Mesenchymal stem cell (in vitro differentiated cells and primary cell): ENCODE measurements around the gene METTL13.

Source experiments
- DNase-seq: peaks from one replicate; pipeline ENCODE4 v3.0.0-alpha.2; 2013
- H2AFZ ChIP-seq: one replicate; pipeline ENCODE4 v1.6.1; 2013; ENCODE audit warnings: low read depth, mild to moderate bottlenecking, control low read depth, inconsistent platforms, low read length, moderate library complexity
- H2AK5ac ChIP-seq: 2 replicates; pipeline ENCODE4 v1.6.1; 2013; ENCODE audit warnings: low read length, moderate library complexity, mild to moderate bottlenecking, inconsistent platforms; ENCODE audit not compliant: severe bottlenecking
- H2BK120ac ChIP-seq: one replicate; pipeline ENCODE4 v1.6.1; 2013; ENCODE audit warnings: low read depth, mild to moderate bottlenecking, inconsistent platforms, low read length, moderate library complexity
- H2BK12ac ChIP-seq, 2 experiments: one replicate each; pipeline ENCODE4 v1.6.1; 2013; ENCODE audit warnings: inconsistent platforms in 2 of 2, low read length in 2 of 2, mild to moderate bottlenecking in 2 of 2, moderate library complexity in 2 of 2, control low read depth in 1 of 2
- H2BK15ac ChIP-seq: one replicate; pipeline ENCODE4 v1.6.1; 2013; ENCODE audit warnings: mild to moderate bottlenecking, low read depth, inconsistent platforms; ENCODE audit not compliant: poor library complexity, severe bottlenecking
- H2BK5ac ChIP-seq: 2 replicates; pipeline ENCODE4 v1.6.1; 2013; ENCODE audit warnings: low read depth, mild to moderate bottlenecking, low read length, control low read depth, inconsistent platforms; ENCODE audit not compliant: poor library complexity, severe bottlenecking
- H3K14ac ChIP-seq, 2 experiments: one replicate each; pipeline ENCODE4 v1.6.1; 2013; ENCODE audit warnings: inconsistent platforms in 2 of 2, low read length in 2 of 2, control low read depth in 1 of 2, mild to moderate bottlenecking in 1 of 2, moderate library complexity in 1 of 2
- H3K18ac ChIP-seq, 2 experiments: one replicate each; pipeline ENCODE4 v1.6.1; 2013; ENCODE audit warnings: inconsistent platforms in 2 of 2, low read length in 2 of 2, control low read depth in 1 of 2, low read depth in 1 of 2, mild to moderate bottlenecking in 1 of 2
- H3K23ac ChIP-seq, 2 experiments: one replicate each; pipeline ENCODE4 v1.6.1; 2013; ENCODE audit warnings: inconsistent platforms in 2 of 2, low read length in 2 of 2, mild to moderate bottlenecking in 2 of 2, moderate library complexity in 2 of 2, control low read depth in 1 of 2
- H3K27ac ChIP-seq: 2 replicates; pipeline ENCODE4 v1.5.1; 2013; ENCODE audit warnings: mild to moderate bottlenecking, moderate library complexity, low read length, control low read depth, inconsistent platforms; ENCODE audit not compliant: poor library complexity, severe bottlenecking
- H3K27me3 ChIP-seq, 2 experiments: 2 replicates each; pipeline versions ENCODE4 v1.6.1 to v1.7.0; 2013; ENCODE audit warnings: low read length in 2 of 2, mild to moderate bottlenecking in 2 of 2, moderate library complexity in 2 of 2, control low read depth in 1 of 2, inconsistent platforms in 1 of 2; ENCODE audit not compliant: control insufficient read depth in 1 of 2, insufficient read depth in 1 of 2
- H3K36me3 ChIP-seq, 2 experiments: 2 replicates each; pipeline versions ENCODE4 v1.6.1 to v1.7.0; 2013; ENCODE audit warnings: low read length in 2 of 2, control low read depth in 1 of 2, inconsistent platforms in 1 of 2, low read depth in 1 of 2, mild to moderate bottlenecking in 1 of 2; ENCODE audit not compliant: insufficient read depth in 2 of 2, control insufficient read depth in 1 of 2
- H3K4ac ChIP-seq, 2 experiments: one replicate each; pipeline ENCODE4 v1.6.1; 2013; ENCODE audit warnings: inconsistent platforms in 2 of 2, low read length in 2 of 2, mild to moderate bottlenecking in 2 of 2, moderate library complexity in 2 of 2, control low read depth in 1 of 2, low read depth in 1 of 2
- H3K4me1 ChIP-seq: 2 replicates; pipeline ENCODE4 v1.6.1; 2013; ENCODE audit warnings: low read depth, low read length, control low read depth; ENCODE audit not compliant: control insufficient read depth, insufficient read depth
- H3K4me2 ChIP-seq: 2 replicates; pipeline ENCODE4 v1.6.1; 2013; ENCODE audit warnings: low read length, mild to moderate bottlenecking, inconsistent platforms; ENCODE audit not compliant: poor library complexity, severe bottlenecking
- H3K4me3 ChIP-seq, 2 experiments: 2 replicates each; pipeline versions ENCODE4 v1.5.1 to v1.7.0; 2013; ENCODE audit warnings: low read length in 2 of 2, mild to moderate bottlenecking in 2 of 2, control low read depth in 1 of 2, low read depth in 1 of 2; ENCODE audit not compliant: insufficient read depth in 1 of 2
- H3K79me1 ChIP-seq: replicated peaks from 2 replicates; pipeline ENCODE4 v1.6.1; 2013; ENCODE audit warnings: mild to moderate bottlenecking, control low read depth, low read length, inconsistent platforms; ENCODE audit not compliant: poor library complexity, severe bottlenecking
- H3K9ac ChIP-seq: 2 replicates; pipeline ENCODE4 v1.7.0; 2013; ENCODE audit warnings: mild to moderate bottlenecking, low read length, moderate library complexity
- H3K9me3 ChIP-seq: 2 replicates; pipeline ENCODE4 v1.7.0; 2013; ENCODE audit warnings: mild to moderate bottlenecking, low read length; ENCODE audit not compliant: control insufficient read depth
- H4K8ac ChIP-seq: one replicate; pipeline ENCODE4 v1.6.1; 2013; ENCODE audit warnings: inconsistent platforms, mild to moderate bottlenecking, low read length, moderate library complexity
- H4K91ac ChIP-seq: one replicate; pipeline ENCODE4 v1.6.1; 2013; ENCODE audit warnings: mild to moderate bottlenecking, low read length, inconsistent platforms
- WGBS: methylation state at CpG from one replicate; pipeline ENCODE4 v1.1.7; 2013; ENCODE audit warnings: mixed read lengths; 5-methylcytosine and 5-hydroxymethylcytosine counted together

Gene METTL13

GRCh38 chr1:171828794-171829193, 47.3 kb downstream of the METTL13 start:
- H3K4me3 ChIP-seq: no peak overlapping the region
- no peaks in the 10 kb centered on the region for H3K79me1 ChIP-seq
- no peaks in the 10 kb centered on the region for H3K4me1 ChIP-seq
- no peak overlapping the region for H3K27ac ChIP-seq
- H3K9me3 ChIP-seq: peaks cover 8% of the 10 kb centered on the region
- no peak overlapping the region for H2BK5ac ChIP-seq
- H2AK5ac ChIP-seq: no peak overlapping the region
- DNase-seq: no peak
- H3K36me3 ChIP-seq: no peaks in the 10 kb centered on the region
- no peaks in the 10 kb centered on the region for H3K27me3 ChIP-seq
- 93% methylated on average over 11 of the region's 11 CpGs for WGBS
- H3K4me2 ChIP-seq: no peak overlapping the region
- H4K8ac ChIP-seq: no peak overlapping the region
- no peak overlapping the region for H2BK120ac ChIP-seq
- no peak overlapping the region for H2AFZ ChIP-seq
- no peak overlapping the region for H2BK15ac ChIP-seq
- H3K18ac ChIP-seq: no peak overlapping the region
- no peak overlapping the region for H3K4ac ChIP-seq
- no peak overlapping the region for H3K9ac ChIP-seq
- no peak overlapping the region for H3K14ac ChIP-seq
- H2BK12ac ChIP-seq: no peak overlapping the region
- H3K23ac ChIP-seq: no peak overlapping the region
- H4K91ac ChIP-seq: no peak overlapping the region

DNA sequence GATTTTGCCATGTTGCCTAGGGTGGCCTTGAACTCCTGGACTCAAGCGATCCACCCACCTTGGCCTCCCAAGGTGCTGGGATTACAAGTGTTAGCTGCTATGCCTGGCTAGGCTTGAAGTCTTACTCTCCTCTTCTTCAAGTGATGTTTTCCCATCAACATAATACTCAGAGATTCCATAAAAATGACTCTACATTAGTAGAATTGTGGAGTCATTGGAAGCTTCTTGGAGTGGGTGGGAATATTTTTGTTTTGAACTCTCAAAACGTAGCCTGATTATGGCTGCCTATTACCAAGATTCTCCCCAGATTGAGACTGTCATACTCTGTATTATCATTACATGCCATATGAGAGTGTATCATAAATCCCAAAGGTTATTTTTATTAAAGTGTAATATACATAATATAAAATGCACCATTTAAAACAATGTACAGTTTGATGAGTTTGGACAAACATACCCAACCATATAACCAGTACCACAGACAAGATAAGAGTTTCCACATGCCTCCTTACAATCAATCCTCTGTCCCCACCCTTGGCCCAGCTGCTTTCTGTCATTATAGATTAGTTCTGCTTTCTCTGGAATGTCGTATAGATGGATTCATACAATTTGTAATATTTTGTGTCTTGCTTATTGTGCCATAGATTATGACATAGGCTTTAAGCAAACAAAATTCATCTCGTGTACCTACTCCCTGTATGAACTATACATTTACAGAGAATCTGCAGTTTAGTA, 51.8 kb downstream of the METTL13 start:
- Histone ChIP-seq H3K4ac (no peak overlapping the region), H2BK12ac (no peak overlapping the region), H3K18ac (no peak overlapping the region), H3K27me3 (no peaks in the 10 kb centered on the region), H3K14ac (no peak overlapping the region), H2BK15ac (no peak overlapping the region), H3K27ac (no peak overlapping the region), H3K4me1 (no peaks in the 10 kb centered on the region), H2BK5ac (no peak overlapping the region), H3K23ac (no peak overlapping the region), H4K8ac (no peak overlapping the region), H2AFZ (no peak overlapping the region), H3K4me3 (no peak overlapping the region), H2BK120ac (no peak overlapping the region), H3K36me3 (no peaks in the 10 kb centered on the region), H3K9me3 (no peaks in the 10 kb centered on the region), H2AK5ac (no peak overlapping the region), H3K9ac (no peak overlapping the region), H4K91ac (no peak overlapping the region), H3K79me1 (no peaks in the 10 kb centered on the region), H3K4me2 (no peak overlapping the region)
- WGBS: no CpG with 5 or more reads among the region's 4 CpGs
- DNase-seq: no peak

GRCh38 chr1:171834821-171835220, 53.4 kb downstream of the METTL13 start:
- Histone ChIP-seq H2AK5ac (no peak overlapping the region), H2BK120ac (no peak overlapping the region), H3K14ac (no peak overlapping the region), H3K4me2 (no peak overlapping the region), H3K4me3 (no peak overlapping the region), H4K8ac (no peak overlapping the region), H3K18ac (no peak overlapping the region), H2AFZ (no peak overlapping the region), H3K36me3 (no peaks in the 10 kb centered on the region), H3K79me1 (no peaks in the 10 kb centered on the region), H4K91ac (no peak overlapping the region), H3K4ac (no peak overlapping the region), H3K9ac (no peak overlapping the region), H2BK5ac (no peak overlapping the region), H3K23ac (no peak overlapping the region), H2BK15ac (no peak overlapping the region), H3K27me3 (peaks cover 0 to 5% of the 10 kb centered on the region in 2 experiments), H3K4me1 (no peaks in the 10 kb centered on the region), H2BK12ac (no peak overlapping the region), H3K9me3 (no peaks in the 10 kb centered on the region), H3K27ac (no peak overlapping the region)
- no peak for DNase-seq
- 80% methylated on average over 2 of the region's 2 CpGs for WGBS

DNA sequence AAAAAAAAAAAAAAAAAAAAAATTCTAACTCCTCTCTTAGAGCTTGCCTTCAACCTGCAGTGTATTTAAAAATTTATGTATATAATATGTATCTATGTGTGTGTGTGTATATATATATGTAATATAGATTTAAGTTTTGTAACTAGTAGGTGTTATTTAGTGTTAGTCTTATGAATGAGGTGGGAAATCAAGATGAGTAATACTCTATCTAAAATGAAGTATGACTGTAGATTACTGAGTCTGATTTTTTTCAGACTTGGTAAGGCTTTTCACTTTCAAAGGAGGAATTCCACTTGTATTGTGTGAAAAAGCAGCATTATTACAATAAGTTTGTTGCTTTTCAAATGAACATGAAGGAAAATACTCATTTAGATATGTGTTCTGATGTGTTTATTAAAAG, 54.4 kb downstream of the METTL13 start:
- Histone ChIP-seq H3K4me2 (no peak overlapping the region), H3K9ac (no peak overlapping the region), H3K4me3 (no peak overlapping the region), H3K27me3 (peaks cover 0 to 5% of the 10 kb centered on the region in 2 experiments), H3K23ac (no peak overlapping the region), H3K4me1 (peaks cover 3% of the 10 kb centered on the region), H2BK120ac (no peak overlapping the region), H3K79me1 (no peaks in the 10 kb centered on the region), H2AK5ac (no peak overlapping the region), H3K14ac (no peak overlapping the region), H3K18ac (no peak overlapping the region), H2BK5ac (no peak overlapping the region), H2AFZ (no peak overlapping the region), H3K36me3 (no peaks in the 10 kb centered on the region), H2BK12ac (no peak overlapping the region), H2BK15ac (no peak overlapping the region), H4K91ac (no peak overlapping the region), H3K9me3 (no peaks in the 10 kb centered on the region), H3K27ac (no peak overlapping the region), H4K8ac (no peak overlapping the region), H3K4ac (no peak overlapping the region)
- DNase-seq: no peak
